OCI-LY1 (cell line): ENCODE data around the gene PRR36.

Source experiments
- EZH2 ChIP-seq: fragments of 200-600 bp; sonication (generic), shearing (Covaris generic); IDR thresholded peaks from 2 replicates; pipeline ENCODE4 v1.8.0; 2017; ENCODE audit warnings: borderline replicate concordance, mixed run types, mild to moderate bottlenecking, antibody characterized with exemption, low read length, moderate library complexity, mixed read lengths
- TF ChIP-seq, protein P1 (sequence below): fragments of 200-600 bp; sonication (generic), shearing (Covaris generic); IDR thresholded peaks from 2 replicates; pipeline ENCODE4 v1.5.1; 2017; ENCODE audit warnings: mild to moderate bottlenecking, antibody characterized with exemption, low read length, moderate library complexity, mixed read lengths

- TF ChIP-seq, protein P1, sequence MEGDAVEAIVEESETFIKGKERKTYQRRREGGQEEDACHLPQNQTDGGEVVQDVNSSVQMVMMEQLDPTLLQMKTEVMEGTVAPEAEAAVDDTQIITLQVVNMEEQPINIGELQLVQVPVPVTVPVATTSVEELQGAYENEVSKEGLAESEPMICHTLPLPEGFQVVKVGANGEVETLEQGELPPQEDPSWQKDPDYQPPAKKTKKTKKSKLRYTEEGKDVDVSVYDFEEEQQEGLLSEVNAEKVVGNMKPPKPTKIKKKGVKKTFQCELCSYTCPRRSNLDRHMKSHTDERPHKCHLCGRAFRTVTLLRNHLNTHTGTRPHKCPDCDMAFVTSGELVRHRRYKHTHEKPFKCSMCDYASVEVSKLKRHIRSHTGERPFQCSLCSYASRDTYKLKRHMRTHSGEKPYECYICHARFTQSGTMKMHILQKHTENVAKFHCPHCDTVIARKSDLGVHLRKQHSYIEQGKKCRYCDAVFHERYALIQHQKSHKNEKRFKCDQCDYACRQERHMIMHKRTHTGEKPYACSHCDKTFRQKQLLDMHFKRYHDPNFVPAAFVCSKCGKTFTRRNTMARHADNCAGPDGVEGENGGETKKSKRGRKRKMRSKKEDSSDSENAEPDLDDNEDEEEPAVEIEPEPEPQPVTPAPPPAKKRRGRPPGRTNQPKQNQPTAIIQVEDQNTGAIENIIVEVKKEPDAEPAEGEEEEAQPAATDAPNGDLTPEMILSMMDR, result no peak
- no peak for TF ChIP-seq EZH2
These were observed 13.2 kb downstream of the PRR36 start for GRCh38 chr19:7860714-7861618.
